NK-92 treated with Interleukin-12 subunit alpha and Interleukin-12 subunit beta, amount 100 ng/mL, for 24 hours (cell line): ENCODE data around the gene MDH2.
"Not testable (repeated sequence)": the region's sequence is repeated elsewhere in the genome, so short reads cannot be mapped to it uniquely, and the experiment has no call there.

Source experiments
- DNase-seq: peaks from one replicate; lab custom pipeline; 2025; lab: John Stamatoyannopoulos, UW

The MDH2 gene

DNA sequence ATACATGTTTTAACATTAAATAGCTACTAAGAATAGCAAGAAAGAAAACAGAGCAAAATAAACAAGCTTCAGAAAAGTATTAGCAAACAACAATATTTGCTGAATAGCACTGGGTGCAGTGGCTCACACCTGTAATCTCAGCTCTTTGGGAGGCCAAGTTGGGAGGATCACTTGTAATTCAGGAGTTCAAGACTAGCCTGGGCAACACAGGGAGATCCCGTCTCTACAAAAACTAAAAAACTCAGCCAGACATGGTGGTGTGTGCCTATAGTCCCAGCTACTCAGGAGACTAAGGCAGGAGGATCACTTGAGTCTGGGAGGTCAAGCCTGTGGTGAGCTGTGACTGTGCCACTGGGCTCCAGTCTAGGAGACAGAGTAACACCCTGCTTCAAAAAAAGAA lies 66.8 kb downstream of the MDH2 start:
- not testable (repeated sequence) for DNase-seq
